Mesenchymal stem cell (in vitro differentiated cells and primary cell): ENCODE measurements around the gene RPS14.

Source experiments
- DNase-seq: peaks from one replicate; pipeline ENCODE4 v3.0.0-alpha.2; 2013
- H2AFZ ChIP-seq: one replicate; pipeline ENCODE4 v1.6.1; 2013; ENCODE audit warnings: low read depth, mild to moderate bottlenecking, control low read depth, inconsistent platforms, low read length, moderate library complexity
- H2AK5ac ChIP-seq: 2 replicates; pipeline ENCODE4 v1.6.1; 2013; ENCODE audit warnings: low read length, moderate library complexity, mild to moderate bottlenecking, inconsistent platforms; ENCODE audit not compliant: severe bottlenecking
- H2BK120ac ChIP-seq: one replicate; pipeline ENCODE4 v1.6.1; 2013; ENCODE audit warnings: low read depth, mild to moderate bottlenecking, inconsistent platforms, low read length, moderate library complexity
- H2BK12ac ChIP-seq, 2 experiments: one replicate each; pipeline ENCODE4 v1.6.1; 2013; ENCODE audit warnings: inconsistent platforms in 2 of 2, low read length in 2 of 2, mild to moderate bottlenecking in 2 of 2, moderate library complexity in 2 of 2, control low read depth in 1 of 2
- H2BK15ac ChIP-seq: one replicate; pipeline ENCODE4 v1.6.1; 2013; ENCODE audit warnings: mild to moderate bottlenecking, low read depth, inconsistent platforms; ENCODE audit not compliant: poor library complexity, severe bottlenecking
- H2BK5ac ChIP-seq: 2 replicates; pipeline ENCODE4 v1.6.1; 2013; ENCODE audit warnings: low read depth, mild to moderate bottlenecking, low read length, control low read depth, inconsistent platforms; ENCODE audit not compliant: poor library complexity, severe bottlenecking
- H3K14ac ChIP-seq, 2 experiments: one replicate each; pipeline ENCODE4 v1.6.1; 2013; ENCODE audit warnings: inconsistent platforms in 2 of 2, low read length in 2 of 2, control low read depth in 1 of 2, mild to moderate bottlenecking in 1 of 2, moderate library complexity in 1 of 2
- H3K18ac ChIP-seq, 2 experiments: one replicate each; pipeline ENCODE4 v1.6.1; 2013; ENCODE audit warnings: inconsistent platforms in 2 of 2, low read length in 2 of 2, control low read depth in 1 of 2, low read depth in 1 of 2, mild to moderate bottlenecking in 1 of 2
- H3K23ac ChIP-seq, 2 experiments: one replicate each; pipeline ENCODE4 v1.6.1; 2013; ENCODE audit warnings: inconsistent platforms in 2 of 2, low read length in 2 of 2, mild to moderate bottlenecking in 2 of 2, moderate library complexity in 2 of 2, control low read depth in 1 of 2
- H3K27ac ChIP-seq: 2 replicates; pipeline ENCODE4 v1.5.1; 2013; ENCODE audit warnings: mild to moderate bottlenecking, moderate library complexity, low read length, control low read depth, inconsistent platforms; ENCODE audit not compliant: poor library complexity, severe bottlenecking
- H3K27me3 ChIP-seq, 2 experiments: 2 replicates each; pipeline versions ENCODE4 v1.6.1 to v1.7.0; 2013; ENCODE audit warnings: low read length in 2 of 2, mild to moderate bottlenecking in 2 of 2, moderate library complexity in 2 of 2, control low read depth in 1 of 2, inconsistent platforms in 1 of 2; ENCODE audit not compliant: control insufficient read depth in 1 of 2, insufficient read depth in 1 of 2
- H3K36me3 ChIP-seq, 2 experiments: 2 replicates each; pipeline versions ENCODE4 v1.6.1 to v1.7.0; 2013; ENCODE audit warnings: low read length in 2 of 2, control low read depth in 1 of 2, inconsistent platforms in 1 of 2, low read depth in 1 of 2, mild to moderate bottlenecking in 1 of 2; ENCODE audit not compliant: insufficient read depth in 2 of 2, control insufficient read depth in 1 of 2
- H3K4ac ChIP-seq, 2 experiments: one replicate each; pipeline ENCODE4 v1.6.1; 2013; ENCODE audit warnings: inconsistent platforms in 2 of 2, low read length in 2 of 2, mild to moderate bottlenecking in 2 of 2, moderate library complexity in 2 of 2, control low read depth in 1 of 2, low read depth in 1 of 2
- H3K4me1 ChIP-seq: 2 replicates; pipeline ENCODE4 v1.6.1; 2013; ENCODE audit warnings: low read depth, low read length, control low read depth; ENCODE audit not compliant: control insufficient read depth, insufficient read depth
- H3K4me2 ChIP-seq: 2 replicates; pipeline ENCODE4 v1.6.1; 2013; ENCODE audit warnings: low read length, mild to moderate bottlenecking, inconsistent platforms; ENCODE audit not compliant: poor library complexity, severe bottlenecking
- H3K4me3 ChIP-seq, 2 experiments: 2 replicates each; pipeline versions ENCODE4 v1.5.1 to v1.7.0; 2013; ENCODE audit warnings: low read length in 2 of 2, mild to moderate bottlenecking in 2 of 2, control low read depth in 1 of 2, low read depth in 1 of 2; ENCODE audit not compliant: insufficient read depth in 1 of 2
- H3K79me1 ChIP-seq: replicated peaks from 2 replicates; pipeline ENCODE4 v1.6.1; 2013; ENCODE audit warnings: mild to moderate bottlenecking, control low read depth, low read length, inconsistent platforms; ENCODE audit not compliant: poor library complexity, severe bottlenecking
- H3K9ac ChIP-seq: 2 replicates; pipeline ENCODE4 v1.7.0; 2013; ENCODE audit warnings: mild to moderate bottlenecking, low read length, moderate library complexity
- H3K9me3 ChIP-seq: 2 replicates; pipeline ENCODE4 v1.7.0; 2013; ENCODE audit warnings: mild to moderate bottlenecking, low read length; ENCODE audit not compliant: control insufficient read depth
- H4K8ac ChIP-seq: one replicate; pipeline ENCODE4 v1.6.1; 2013; ENCODE audit warnings: inconsistent platforms, mild to moderate bottlenecking, low read length, moderate library complexity
- H4K91ac ChIP-seq: one replicate; pipeline ENCODE4 v1.6.1; 2013; ENCODE audit warnings: mild to moderate bottlenecking, low read length, inconsistent platforms
- WGBS: methylation state at CpG from one replicate; pipeline ENCODE4 v1.1.7; 2013; ENCODE audit warnings: mixed read lengths; 5-methylcytosine and 5-hydroxymethylcytosine counted together

RPS14 gene

DNA sequence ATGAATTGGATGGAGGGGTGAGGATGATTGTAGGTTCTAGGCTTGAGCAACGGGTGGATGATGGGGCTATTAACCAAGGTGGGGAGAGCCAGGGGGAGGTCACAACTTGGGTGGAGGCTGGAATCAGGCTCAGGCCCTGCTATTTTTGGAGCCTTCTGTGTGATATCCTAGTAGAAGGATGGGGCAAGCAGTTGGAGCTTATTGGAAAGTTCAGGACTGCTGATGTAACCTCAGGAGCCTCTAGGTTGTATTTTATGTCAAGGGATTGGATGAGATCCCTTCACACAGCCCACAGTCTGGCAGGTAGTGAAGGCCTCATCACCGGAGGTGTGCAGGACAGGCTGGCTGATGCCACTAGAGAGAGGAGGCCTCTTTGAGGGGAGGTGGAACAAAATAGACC lies 11.2 kb upstream of the RPS14 start:
- Histone ChIP-seq H3K14ac (no peak overlapping the region), H4K8ac (no peak overlapping the region), H4K91ac (peak overlapping the region; percentile 47), H3K4me3 (no peak overlapping the region), H3K23ac (no peak overlapping the region), H2BK5ac (peak overlapping the region; percentile 44), H2BK120ac (no peak overlapping the region), H3K79me1 (peaks cover under 1% of the 10 kb centered on the region), H3K36me3 (no peaks in the 10 kb centered on the region), H2BK15ac (no peak overlapping the region), H3K9ac (no peak overlapping the region), H3K4me2 (no peak overlapping the region), H2AK5ac (peak overlapping the region; percentile 16), H3K4me1 (peaks cover 39% of the 10 kb centered on the region), H3K9me3 (no peaks in the 10 kb centered on the region), H3K27me3 (no peaks in the 10 kb centered on the region), H3K4ac (no peak overlapping the region), H3K27ac (peak overlapping the region; percentile 18), H3K18ac (no peak overlapping the region), H2AFZ (no peak overlapping the region), H2BK12ac (no peak overlapping the region)
- DNase-seq, result no peak
- WGBS, result 66% methylated on average over 2 of the region's 2 CpGs

DNA sequence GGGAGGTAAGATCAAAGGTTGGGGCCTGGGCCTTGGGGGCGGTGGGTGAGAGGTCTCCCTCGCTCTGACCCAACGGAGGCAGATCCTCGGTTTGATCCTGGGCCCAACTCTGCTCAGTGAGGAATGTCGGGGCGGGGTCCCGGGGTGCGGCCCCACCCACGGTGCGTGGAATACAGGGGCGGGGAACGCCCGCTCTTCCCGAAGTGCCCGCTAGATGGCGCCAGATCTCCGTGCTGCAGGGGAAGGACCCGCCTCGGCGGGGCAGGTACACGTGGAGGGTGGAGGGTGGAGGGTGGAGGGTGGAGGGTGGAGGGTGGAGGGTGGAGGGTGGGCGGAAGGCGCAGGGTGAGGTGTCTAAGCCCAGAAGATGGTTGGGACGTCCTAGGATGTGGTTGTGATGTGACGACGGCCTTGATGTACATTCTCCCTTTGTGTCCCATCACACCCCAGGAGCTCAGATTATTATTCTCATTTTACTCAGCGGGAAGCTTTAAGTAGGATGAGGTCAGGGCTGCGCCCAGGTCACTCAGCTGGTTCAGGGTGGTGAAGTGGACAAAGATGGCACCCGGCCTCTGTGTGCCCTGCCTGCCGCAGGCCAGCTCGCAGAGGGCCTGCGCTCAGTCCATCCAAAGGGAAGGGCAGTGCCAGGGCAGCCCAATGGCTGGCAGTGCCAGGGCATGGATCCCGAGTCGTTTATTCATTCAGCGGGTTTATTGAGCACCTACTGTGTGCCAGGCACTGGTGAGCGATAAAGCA lies 9.4 kb upstream of the RPS14 start:
- H3K79me1 ChIP-seq, result no peaks in the 10 kb centered on the region
- H3K4me1 ChIP-seq, result peaks cover 33% of the 10 kb centered on the region
- no peaks in the 10 kb centered on the region for H3K27me3 ChIP-seq
- WGBS, result 54% methylated on average over 15 of the region's 36 CpGs
- H3K18ac ChIP-seq, result peak overlapping the region in 1 of 2 experiments; percentile 72
- no peak overlapping the region for H3K4me3 ChIP-seq
- peak overlapping the region; percentile 58 for H3K9ac ChIP-seq
- H3K36me3 ChIP-seq, result no peaks in the 10 kb centered on the region
- H4K91ac ChIP-seq, result no peak overlapping the region
- H3K9me3 ChIP-seq, result no peaks in the 10 kb centered on the region
- no peak overlapping the region for H2AFZ ChIP-seq
- peak overlapping the region; percentile 91 for H4K8ac ChIP-seq
- peak overlapping the region; percentile 75 to 86 for H2BK12ac ChIP-seq
- peak overlapping the region; percentile 27 for H2AK5ac ChIP-seq
- no peak overlapping the region for H3K27ac ChIP-seq
- no peak overlapping the region for H3K23ac ChIP-seq
- no peak overlapping the region for H2BK120ac ChIP-seq
- H3K4ac ChIP-seq, result peak overlapping the region; percentile 57 to 60
- no peak overlapping the region for H3K14ac ChIP-seq
- peak; percentile 45 for DNase-seq
- peak overlapping the region; percentile 54 for H3K4me2 ChIP-seq
- H2BK5ac ChIP-seq, result peak overlapping the region; percentile 11
- no peak overlapping the region for H2BK15ac ChIP-seq

DNA sequence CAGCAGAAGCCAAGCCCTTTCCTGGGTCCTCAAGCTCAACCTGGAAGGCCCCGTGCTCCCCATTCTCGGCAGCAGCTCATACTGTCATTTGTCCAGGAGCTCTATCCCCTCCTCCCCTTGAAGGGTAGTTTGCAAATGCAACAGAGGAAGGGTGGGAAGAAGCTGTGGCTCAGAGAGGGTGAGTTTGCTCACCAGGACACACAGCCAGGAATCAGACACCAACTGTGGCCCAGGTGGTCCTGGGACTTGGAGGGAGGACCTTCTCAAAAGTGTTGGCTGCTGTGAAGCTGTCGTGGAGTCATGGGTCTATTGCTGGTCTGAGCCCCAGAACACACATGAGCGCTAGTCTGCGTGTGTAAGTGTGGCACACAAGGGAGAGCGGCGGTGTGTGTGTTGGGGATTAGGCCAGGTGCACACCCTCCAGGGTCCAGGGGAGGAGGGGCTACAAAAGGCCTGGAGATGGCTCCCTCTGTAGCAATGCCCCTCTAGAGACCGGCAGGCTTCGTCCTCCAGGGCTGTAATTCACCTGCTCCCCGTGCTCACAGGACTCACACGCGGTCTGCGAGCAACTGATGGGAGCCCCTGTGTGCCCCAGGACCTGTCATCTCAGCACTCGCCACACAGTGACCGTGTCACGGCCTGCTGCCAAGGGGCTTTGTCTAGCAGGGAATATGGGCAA lies 8.2 kb upstream of the RPS14 start:
- H3K9ac ChIP-seq, result no peak overlapping the region
- no peak overlapping the region for H3K18ac ChIP-seq
- peak overlapping the region; percentile 66 for H4K91ac ChIP-seq
- no peak overlapping the region for H2BK5ac ChIP-seq
- no peaks in the 10 kb centered on the region for H3K9me3 ChIP-seq
- peak overlapping the region; percentile 96 for H2AK5ac ChIP-seq
- H2AFZ ChIP-seq, result no peak overlapping the region
- H3K36me3 ChIP-seq, result no peaks in the 10 kb centered on the region
- H3K4me2 ChIP-seq, result no peak overlapping the region
- H3K27me3 ChIP-seq, result no peaks in the 10 kb centered on the region
- H2BK12ac ChIP-seq, result peak overlapping the region in 1 of 2 experiments; percentile 45
- H4K8ac ChIP-seq, result no peak overlapping the region
- H3K23ac ChIP-seq, result no peak overlapping the region
- no peak overlapping the region for H2BK15ac ChIP-seq
- H3K14ac ChIP-seq, result no peak overlapping the region
- no peak overlapping the region for H3K4me3 ChIP-seq
- DNase-seq, result no peak
- H3K4me1 ChIP-seq, result peaks cover 30% of the 10 kb centered on the region
- H3K4ac ChIP-seq, result peak overlapping the region in 1 of 2 experiments; percentile 76
- no peak overlapping the region for H2BK120ac ChIP-seq
- H3K27ac ChIP-seq, result peak overlapping the region; percentile 52
- 92% methylated on average over 16 of the region's 16 CpGs for WGBS
- no peaks in the 10 kb centered on the region for H3K79me1 ChIP-seq

DNA sequence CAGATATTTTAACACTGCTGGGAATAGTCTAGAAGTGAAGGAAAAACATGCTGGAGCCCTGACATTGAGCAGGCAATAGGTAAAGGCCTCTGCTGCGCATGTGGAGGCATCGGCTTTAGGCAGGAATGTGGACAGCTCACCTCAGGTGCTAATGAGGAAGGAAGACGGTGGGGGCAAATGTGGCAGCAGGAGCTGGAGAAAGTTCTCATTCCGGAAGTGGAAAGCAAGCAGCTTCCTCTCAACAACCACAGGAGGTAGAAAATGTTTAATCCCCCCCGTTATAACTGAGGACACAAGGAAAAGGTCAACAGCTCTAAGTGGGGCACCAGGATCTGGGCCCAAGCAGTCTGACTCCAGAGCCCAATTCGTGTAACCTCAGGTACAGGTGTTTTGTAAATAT lies 7.6 kb upstream of the RPS14 start:
- no peak overlapping the region for H4K91ac ChIP-seq
- no peaks in the 10 kb centered on the region for H3K27me3 ChIP-seq
- H3K14ac ChIP-seq, result no peak overlapping the region
- no peak overlapping the region for H3K23ac ChIP-seq
- peaks cover 30% of the 10 kb centered on the region for H3K4me1 ChIP-seq
- no peak overlapping the region for H2BK15ac ChIP-seq
- H2BK120ac ChIP-seq, result no peak overlapping the region
- DNase-seq, result no peak
- no peak overlapping the region for H2BK12ac ChIP-seq
- no peak overlapping the region for H2BK5ac ChIP-seq
- H2AK5ac ChIP-seq, result peak overlapping the region; percentile 50
- no peak overlapping the region for H3K4me2 ChIP-seq
- H3K9ac ChIP-seq, result no peak overlapping the region
- H3K36me3 ChIP-seq, result no peaks in the 10 kb centered on the region
- peak overlapping the region in 1 of 2 experiments; percentile 41 for H3K4ac ChIP-seq
- no peak overlapping the region for H4K8ac ChIP-seq
- H3K9me3 ChIP-seq, result no peaks in the 10 kb centered on the region
- H3K18ac ChIP-seq, result no peak overlapping the region
- H3K79me1 ChIP-seq, result no peaks in the 10 kb centered on the region
- H3K27ac ChIP-seq, result peak overlapping the region; percentile 52
- 64% methylated on average over 5 of the region's 6 CpGs for WGBS
- no peak overlapping the region for H3K4me3 ChIP-seq
- no peak overlapping the region for H2AFZ ChIP-seq
